Measurements from ENCODE around the gene MRPL34.
A peak's percentile ranks its signal among the peaks of the same experiment; 100 is the strongest.

The MRPL34 gene

DNA sequence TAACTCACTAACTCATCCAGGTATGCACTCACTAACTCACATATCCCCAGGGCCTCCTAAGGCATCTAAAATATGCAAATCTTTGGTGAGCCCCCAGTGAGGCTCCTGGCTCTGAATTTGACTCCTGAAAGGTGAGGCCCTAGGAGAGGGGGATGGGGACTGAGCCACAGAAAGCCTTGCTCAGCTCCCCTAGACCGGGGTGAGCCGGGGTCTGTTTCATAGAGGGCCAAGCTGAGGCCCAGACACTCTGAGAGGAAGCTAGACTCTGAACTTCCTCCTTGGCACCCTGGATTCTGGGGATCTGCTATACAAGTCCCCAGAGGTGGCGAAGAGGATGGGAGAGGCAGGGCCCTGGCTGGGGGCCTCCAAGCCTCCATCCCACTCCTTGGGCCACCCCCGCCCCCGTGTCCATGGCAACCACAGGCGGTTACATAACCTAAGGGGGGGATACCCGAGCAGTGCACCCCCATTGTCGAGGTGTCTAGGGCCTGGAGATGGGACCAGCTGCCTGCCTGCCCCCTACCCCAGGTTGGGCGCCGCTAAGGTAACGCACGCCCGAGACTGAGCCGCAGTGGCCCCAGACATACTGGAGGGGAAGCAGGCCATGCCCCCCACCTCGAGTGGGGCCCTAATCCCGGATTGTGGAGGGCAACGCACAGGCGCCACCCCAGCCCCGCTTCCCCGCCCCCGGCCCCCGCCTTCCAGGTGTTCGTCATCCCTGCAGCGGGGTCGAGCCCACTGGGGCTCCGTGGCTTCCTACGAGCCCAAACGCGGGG is 3.1 kb upstream of the MRPL34 start:
- H3K27ac ChIP-seq (ENCODE audit: low read depth, low read length, poor library complexity, severe bottlenecking), result peak overlapping the region; percentile 75
- no peak overlapping the region for H2AFZ ChIP-seq (ENCODE audit: low read length)
- peak overlapping the region; percentile 78 for H3K4me3 ChIP-seq (ENCODE audit: low read depth, low read length, poor library complexity, severe bottlenecking)
- no peaks in the 10 kb centered on the region for H4K20me1 ChIP-seq (ENCODE audit: insufficient read depth, low read length)
- H3K4me2 ChIP-seq (ENCODE audit: low read length), result peak overlapping the region; percentile 84
- H3K9me2 ChIP-seq (ENCODE audit: low read depth, low read length), result no peaks in the 10 kb centered on the region
- peak overlapping the region; percentile 80 for H3K9ac ChIP-seq (ENCODE audit: low read length)
- TF ChIP-seq EZH2 (IDR thresholded peaks at IDR 0.05; ENCODE audit: borderline replicate concordance, low read length), result no peak
- TF ChIP-seq, protein P1, sequence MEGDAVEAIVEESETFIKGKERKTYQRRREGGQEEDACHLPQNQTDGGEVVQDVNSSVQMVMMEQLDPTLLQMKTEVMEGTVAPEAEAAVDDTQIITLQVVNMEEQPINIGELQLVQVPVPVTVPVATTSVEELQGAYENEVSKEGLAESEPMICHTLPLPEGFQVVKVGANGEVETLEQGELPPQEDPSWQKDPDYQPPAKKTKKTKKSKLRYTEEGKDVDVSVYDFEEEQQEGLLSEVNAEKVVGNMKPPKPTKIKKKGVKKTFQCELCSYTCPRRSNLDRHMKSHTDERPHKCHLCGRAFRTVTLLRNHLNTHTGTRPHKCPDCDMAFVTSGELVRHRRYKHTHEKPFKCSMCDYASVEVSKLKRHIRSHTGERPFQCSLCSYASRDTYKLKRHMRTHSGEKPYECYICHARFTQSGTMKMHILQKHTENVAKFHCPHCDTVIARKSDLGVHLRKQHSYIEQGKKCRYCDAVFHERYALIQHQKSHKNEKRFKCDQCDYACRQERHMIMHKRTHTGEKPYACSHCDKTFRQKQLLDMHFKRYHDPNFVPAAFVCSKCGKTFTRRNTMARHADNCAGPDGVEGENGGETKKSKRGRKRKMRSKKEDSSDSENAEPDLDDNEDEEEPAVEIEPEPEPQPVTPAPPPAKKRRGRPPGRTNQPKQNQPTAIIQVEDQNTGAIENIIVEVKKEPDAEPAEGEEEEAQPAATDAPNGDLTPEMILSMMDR (IDR thresholded peaks at IDR 0.05; ENCODE audit: low read length), result no peak
- H3K9me3 ChIP-seq (ENCODE audit: low read length), result no peaks in the 10 kb centered on the region
- peaks cover 21% of the 10 kb centered on the region for H3K36me3 ChIP-seq (ENCODE audit: insufficient read depth, low read length)
- H3F3A ChIP-seq (ENCODE audit: insufficient read depth, low read length), result peaks cover 6% of the 10 kb centered on the region; the same call in 1 of the 2 replicates
- no peaks in the 10 kb centered on the region for H3K27me3 ChIP-seq (ENCODE audit: insufficient read depth, low read length)
- no peaks in the 10 kb centered on the region; the same call in 1 of the 2 replicates for H3K79me2 ChIP-seq (ENCODE audit: insufficient read depth, low read length)
- peaks cover 35% of the 10 kb centered on the region for H3K4me1 ChIP-seq (ENCODE audit: insufficient read depth, low read length, severe bottlenecking)

DNA sequence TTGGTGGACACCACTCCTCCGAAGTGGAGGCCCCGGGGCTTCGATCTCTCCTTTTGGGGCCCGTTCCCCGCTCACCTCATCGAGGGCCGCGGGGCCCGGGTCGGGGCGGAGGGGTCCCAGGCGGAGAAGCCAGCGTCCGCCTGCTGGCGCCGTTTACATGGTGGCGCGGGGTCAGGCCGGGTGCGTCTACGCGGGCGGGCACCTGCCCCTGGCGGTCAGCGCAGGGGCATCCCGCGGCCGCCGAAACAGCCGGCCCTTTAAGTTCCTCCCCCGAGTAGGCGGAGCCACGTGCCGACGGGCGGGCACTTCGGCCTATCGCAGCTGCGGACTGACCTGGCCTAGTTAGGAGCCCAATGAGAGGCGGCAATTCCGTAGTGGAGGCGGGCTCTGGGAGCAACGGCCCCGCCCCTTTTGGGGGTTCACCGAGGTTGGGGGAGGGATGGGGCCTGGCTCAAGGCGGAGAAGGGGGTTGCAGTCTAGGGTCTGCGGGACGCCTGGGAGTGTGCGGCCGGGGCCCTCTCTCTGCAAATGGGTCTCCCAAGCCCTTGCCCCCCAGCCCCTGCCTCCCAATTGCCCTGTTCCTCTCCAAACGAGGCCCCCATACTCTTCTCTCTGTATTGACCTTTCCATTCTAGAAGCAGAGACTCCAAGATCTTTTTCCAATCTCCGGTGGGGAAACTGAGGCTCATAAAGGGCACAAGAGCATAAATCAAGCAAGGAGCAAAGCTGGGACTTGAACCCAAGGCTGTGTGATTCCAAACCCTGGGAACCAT is 2.3 kb upstream of the MRPL34 start, which contains the start of gene ABHD8:
TSS of gene ABHD8 (minus strand) at position 259 of the 773 bp plus-strand sequence. CDS start 1,809 bp downstream, outside the sequence.
- Histone ChIP-seq H3K9ac (ENCODE audit: low read length) (peak within 1 kb of the TSS; percentile 80), H3F3A (ENCODE audit: insufficient read depth, low read length) (peaks cover 6% of the 10 kb centered on the region; the same call in 1 of the 2 replicates), H3K4me1 (ENCODE audit: insufficient read depth, low read length, severe bottlenecking) (peaks cover 39% of the 10 kb centered on the region), H3K4me2 (ENCODE audit: low read length) (peak within 1 kb of the TSS; percentile 84), H3K79me2 (ENCODE audit: insufficient read depth, low read length) (no peaks in the 10 kb centered on the region; the same call in 1 of the 2 replicates), H3K4me3 (ENCODE audit: low read depth, low read length, poor library complexity, severe bottlenecking) (peak within 1 kb of the TSS; percentile 78), H2AFZ (ENCODE audit: low read length) (no peak within 1 kb of the TSS), H4K20me1 (ENCODE audit: insufficient read depth, low read length) (no peaks in the 10 kb centered on the region), H3K9me2 (ENCODE audit: low read depth, low read length) (no peaks in the 10 kb centered on the region), H3K36me3 (ENCODE audit: insufficient read depth, low read length) (peaks cover 16% of the 10 kb centered on the region), H3K27me3 (ENCODE audit: insufficient read depth, low read length) (no peaks in the 10 kb centered on the region), H3K9me3 (ENCODE audit: low read length) (no peaks in the 10 kb centered on the region), H3K27ac (ENCODE audit: low read depth, low read length, poor library complexity, severe bottlenecking) (peak within 1 kb of the TSS; percentile 75)
- TF ChIP-seq, protein P1 (IDR thresholded peaks at IDR 0.05; ENCODE audit: low read length), result 0 out of 2 replicates have a peak, but pooled peaks have one; percentile 20
- no peak for TF ChIP-seq EZH2 (IDR thresholded peaks at IDR 0.05; ENCODE audit: borderline replicate concordance, low read length)

DNA sequence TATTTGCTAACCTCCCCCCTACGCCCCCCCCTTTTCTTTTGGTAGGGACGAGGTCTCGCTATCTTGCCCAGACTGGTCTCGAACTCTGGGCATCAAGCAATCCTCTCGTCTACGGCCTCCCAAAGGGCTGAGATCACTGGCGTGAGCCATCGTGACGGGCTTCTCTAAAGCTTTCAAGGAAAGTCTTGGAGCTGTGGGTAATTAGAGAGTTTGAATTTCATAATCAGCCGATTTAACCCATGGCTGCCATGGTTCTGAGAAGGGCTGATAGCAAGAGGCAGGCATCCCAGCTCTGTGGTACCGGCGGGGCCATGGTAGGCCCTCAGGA is 1.8 kb upstream of the MRPL34 start:
- H3K4me1 ChIP-seq (ENCODE audit: insufficient read depth, low read length, severe bottlenecking), result peaks cover 39% of the 10 kb centered on the region
- peak overlapping the region; percentile 78 for H3K4me3 ChIP-seq (ENCODE audit: low read depth, low read length, poor library complexity, severe bottlenecking)
- H3K4me2 ChIP-seq (ENCODE audit: low read length), result peak overlapping the region; percentile 84
- no peaks in the 10 kb centered on the region; the same call in 1 of the 2 replicates for H3K79me2 ChIP-seq (ENCODE audit: insufficient read depth, low read length)
- H2AFZ ChIP-seq (ENCODE audit: low read length), result no peak overlapping the region
- peaks cover 6% of the 10 kb centered on the region; the same call in 1 of the 2 replicates for H3F3A ChIP-seq (ENCODE audit: insufficient read depth, low read length)
- H3K9me2 ChIP-seq (ENCODE audit: low read depth, low read length), result no peaks in the 10 kb centered on the region
- no peaks in the 10 kb centered on the region for H4K20me1 ChIP-seq (ENCODE audit: insufficient read depth, low read length)
- peaks cover 11% of the 10 kb centered on the region for H3K36me3 ChIP-seq (ENCODE audit: insufficient read depth, low read length)
- H3K9ac ChIP-seq (ENCODE audit: low read length), result peak overlapping the region; percentile 43; the same call in 1 of the 2 replicates
- H3K9me3 ChIP-seq (ENCODE audit: low read length), result no peaks in the 10 kb centered on the region
- H3K27me3 ChIP-seq (ENCODE audit: insufficient read depth, low read length), result no peaks in the 10 kb centered on the region
- peak overlapping the region; percentile 18 for H3K27ac ChIP-seq (ENCODE audit: low read depth, low read length, poor library complexity, severe bottlenecking)
- TF ChIP-seq, protein P1 (IDR thresholded peaks at IDR 0.05; ENCODE audit: low read length), result no peak
- TF ChIP-seq EZH2 (IDR thresholded peaks at IDR 0.05; ENCODE audit: borderline replicate concordance, low read length), result no peak

All from OCI-LY1 (cell line).